ENCODE measurements around the gene RBFOX2. TPM values are rescaled to one million over a fixed set of nuclear protein-coding genes. Genes with fewer than 3 reads are reported as not detected.

The RBFOX2 gene
- total RNA-seq, 2 donors from 2014 or later: 104 to 120 TPM

GRCh38 chr22:35973388-35973787, 55.2 kb downstream of the RBFOX2 start:
- H3K27me3 ChIP-seq (ENCODE audit: control insufficient read depth, insufficient read depth, low read length, poor library complexity, severe bottlenecking): no peaks in the 10 kb centered on the region
- Mint-ChIP-seq H3K27ac (no peak overlapping the region), H3K27me3 (ENCODE audit: insufficient read depth) (no peaks in the 10 kb centered on the region), H3K4me1 (peaks cover 52% of the 10 kb centered on the region), H3K36me3 (ENCODE audit: low read depth) (no peaks in the 10 kb centered on the region), H3K9me3 (no peaks in the 10 kb centered on the region), H3K4me3 (no peak overlapping the region)
- WGBS, 2 experiments (ENCODE audit: insufficient coverage in 1 of 2, insufficient read length in 1 of 2): 96% methylated on average over 1 of the region's 1 CpG; no CpG with 5 or more reads in 1 of the 2 experiments
- no peak overlapping the region for H3K9ac ChIP-seq (ENCODE audit: extremely low read depth, low read length, poor library complexity, severe bottlenecking)
- DNase-seq: no peak
- H3K4me1 ChIP-seq (ENCODE audit: control insufficient read depth, insufficient read depth, low read length): peaks cover 4% of the 10 kb centered on the region
- H3K36me3 ChIP-seq (ENCODE audit: control insufficient read depth, insufficient read depth, low read length): no peaks in the 10 kb centered on the region
- H3K4me3 ChIP-seq (ENCODE audit: low read length): no peak overlapping the region
- TF ChIP-seq CTCF (conservative IDR thresholded peaks at IDR 0.05): no peak
- no peaks in the 10 kb centered on the region for H3K9me3 ChIP-seq (ENCODE audit: control insufficient read depth, low read length)
- H3K27ac ChIP-seq (ENCODE audit: low read depth, low read length): no peak overlapping the region

GRCh38 chr22:35972559-35972958, 56.1 kb downstream of the RBFOX2 start:
- H3K9me3 ChIP-seq (ENCODE audit: control insufficient read depth, low read length): no peaks in the 10 kb centered on the region
- Mint-ChIP-seq H3K4me1 (peaks cover 56% of the 10 kb centered on the region), H3K4me3 (no peak overlapping the region), H3K9me3 (no peaks in the 10 kb centered on the region), H3K27ac (no peak overlapping the region), H3K36me3 (ENCODE audit: low read depth) (no peaks in the 10 kb centered on the region), H3K27me3 (ENCODE audit: insufficient read depth) (no peaks in the 10 kb centered on the region)
- WGBS, 2 experiments (ENCODE audit: insufficient coverage in 1 of 2, insufficient read length in 1 of 2): 100% methylated on average over 1 of the region's 1 CpG; no CpG with 5 or more reads in 1 of the 2 experiments
- TF ChIP-seq CTCF (conservative IDR thresholded peaks at IDR 0.05): no peak
- no peak for DNase-seq
- no peaks in the 10 kb centered on the region for H3K36me3 ChIP-seq (ENCODE audit: control insufficient read depth, insufficient read depth, low read length)
- H3K4me3 ChIP-seq (ENCODE audit: low read length): no peak overlapping the region
- H3K27me3 ChIP-seq (ENCODE audit: control insufficient read depth, insufficient read depth, low read length, poor library complexity, severe bottlenecking): no peaks in the 10 kb centered on the region
- H3K9ac ChIP-seq (ENCODE audit: extremely low read depth, low read length, poor library complexity, severe bottlenecking): no peak overlapping the region
- no peak overlapping the region for H3K27ac ChIP-seq (ENCODE audit: low read depth, low read length)
- H3K4me1 ChIP-seq (ENCODE audit: control insufficient read depth, insufficient read depth, low read length): peaks cover 4% of the 10 kb centered on the region

DNA sequence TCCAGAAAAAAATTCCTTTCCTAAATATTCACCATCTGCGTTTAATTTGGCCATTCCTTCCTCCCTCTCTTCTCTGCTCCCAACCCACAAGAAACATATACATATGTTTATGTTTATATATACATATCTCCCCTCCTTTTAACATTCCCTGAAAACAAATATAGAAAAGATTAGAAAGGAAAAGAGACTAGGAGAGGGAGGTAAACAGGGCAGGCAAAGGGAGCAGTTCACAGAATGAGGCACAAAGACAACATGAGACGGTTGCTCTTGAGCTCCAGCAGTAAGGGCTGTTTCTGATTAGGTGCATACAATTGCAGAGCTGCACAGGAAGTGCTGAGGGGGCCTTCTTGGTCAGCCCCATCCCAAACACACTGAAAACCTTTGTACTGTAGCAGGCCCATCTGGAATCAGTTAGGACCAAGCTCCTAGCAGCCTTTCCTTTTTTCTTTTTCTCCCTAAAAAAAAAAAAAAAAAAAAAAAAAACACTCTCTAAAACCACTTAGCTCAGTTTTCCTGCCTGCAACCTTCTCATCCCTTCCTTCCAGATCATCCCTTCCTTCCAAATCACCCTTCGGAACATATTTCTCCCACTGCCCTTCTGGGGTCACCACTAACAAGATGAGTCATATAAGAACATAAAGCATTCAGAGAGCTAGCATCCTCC, 57.0 kb downstream of the RBFOX2 start:
- Mint-ChIP-seq H3K9me3 (no peaks in the 10 kb centered on the region), H3K27ac (peak overlapping the region; percentile 40), H3K4me1 (peaks cover 56% of the 10 kb centered on the region), H3K27me3 (ENCODE audit: insufficient read depth) (no peaks in the 10 kb centered on the region), H3K4me3 (no peak overlapping the region), H3K36me3 (ENCODE audit: low read depth) (no peaks in the 10 kb centered on the region)
- no peaks in the 10 kb centered on the region for H3K9me3 ChIP-seq (ENCODE audit: control insufficient read depth, low read length)
- DNase-seq: no peak
- no peak overlapping the region for H3K9ac ChIP-seq (ENCODE audit: extremely low read depth, low read length, poor library complexity, severe bottlenecking)
- no peaks in the 10 kb centered on the region for H3K27me3 ChIP-seq (ENCODE audit: control insufficient read depth, insufficient read depth, low read length, poor library complexity, severe bottlenecking)
- no peaks in the 10 kb centered on the region for H3K36me3 ChIP-seq (ENCODE audit: control insufficient read depth, insufficient read depth, low read length)
- WGBS, 2 experiments (ENCODE audit: insufficient coverage in 1 of 2, insufficient read length in 1 of 2): 67 to 84% methylated on average over 2 to 3 of the region's 3 CpGs
- TF ChIP-seq CTCF (conservative IDR thresholded peaks at IDR 0.05): no peak
- no peak overlapping the region for H3K4me3 ChIP-seq (ENCODE audit: low read length)
- peaks cover 4% of the 10 kb centered on the region for H3K4me1 ChIP-seq (ENCODE audit: control insufficient read depth, insufficient read depth, low read length)
- H3K27ac ChIP-seq (ENCODE audit: low read depth, low read length): peak overlapping the region; percentile 65
